ENCODE measurements around the gene ADNP. TPM values are rescaled to one million over a fixed set of nuclear protein-coding genes. Genes with fewer than 3 reads are reported as not detected.

The ADNP gene
- total and polyA plus RNA-seq, 2 experiments from 2014 or later = 95.0 to 106 TPM

- TF ChIP-seq, protein P1, sequence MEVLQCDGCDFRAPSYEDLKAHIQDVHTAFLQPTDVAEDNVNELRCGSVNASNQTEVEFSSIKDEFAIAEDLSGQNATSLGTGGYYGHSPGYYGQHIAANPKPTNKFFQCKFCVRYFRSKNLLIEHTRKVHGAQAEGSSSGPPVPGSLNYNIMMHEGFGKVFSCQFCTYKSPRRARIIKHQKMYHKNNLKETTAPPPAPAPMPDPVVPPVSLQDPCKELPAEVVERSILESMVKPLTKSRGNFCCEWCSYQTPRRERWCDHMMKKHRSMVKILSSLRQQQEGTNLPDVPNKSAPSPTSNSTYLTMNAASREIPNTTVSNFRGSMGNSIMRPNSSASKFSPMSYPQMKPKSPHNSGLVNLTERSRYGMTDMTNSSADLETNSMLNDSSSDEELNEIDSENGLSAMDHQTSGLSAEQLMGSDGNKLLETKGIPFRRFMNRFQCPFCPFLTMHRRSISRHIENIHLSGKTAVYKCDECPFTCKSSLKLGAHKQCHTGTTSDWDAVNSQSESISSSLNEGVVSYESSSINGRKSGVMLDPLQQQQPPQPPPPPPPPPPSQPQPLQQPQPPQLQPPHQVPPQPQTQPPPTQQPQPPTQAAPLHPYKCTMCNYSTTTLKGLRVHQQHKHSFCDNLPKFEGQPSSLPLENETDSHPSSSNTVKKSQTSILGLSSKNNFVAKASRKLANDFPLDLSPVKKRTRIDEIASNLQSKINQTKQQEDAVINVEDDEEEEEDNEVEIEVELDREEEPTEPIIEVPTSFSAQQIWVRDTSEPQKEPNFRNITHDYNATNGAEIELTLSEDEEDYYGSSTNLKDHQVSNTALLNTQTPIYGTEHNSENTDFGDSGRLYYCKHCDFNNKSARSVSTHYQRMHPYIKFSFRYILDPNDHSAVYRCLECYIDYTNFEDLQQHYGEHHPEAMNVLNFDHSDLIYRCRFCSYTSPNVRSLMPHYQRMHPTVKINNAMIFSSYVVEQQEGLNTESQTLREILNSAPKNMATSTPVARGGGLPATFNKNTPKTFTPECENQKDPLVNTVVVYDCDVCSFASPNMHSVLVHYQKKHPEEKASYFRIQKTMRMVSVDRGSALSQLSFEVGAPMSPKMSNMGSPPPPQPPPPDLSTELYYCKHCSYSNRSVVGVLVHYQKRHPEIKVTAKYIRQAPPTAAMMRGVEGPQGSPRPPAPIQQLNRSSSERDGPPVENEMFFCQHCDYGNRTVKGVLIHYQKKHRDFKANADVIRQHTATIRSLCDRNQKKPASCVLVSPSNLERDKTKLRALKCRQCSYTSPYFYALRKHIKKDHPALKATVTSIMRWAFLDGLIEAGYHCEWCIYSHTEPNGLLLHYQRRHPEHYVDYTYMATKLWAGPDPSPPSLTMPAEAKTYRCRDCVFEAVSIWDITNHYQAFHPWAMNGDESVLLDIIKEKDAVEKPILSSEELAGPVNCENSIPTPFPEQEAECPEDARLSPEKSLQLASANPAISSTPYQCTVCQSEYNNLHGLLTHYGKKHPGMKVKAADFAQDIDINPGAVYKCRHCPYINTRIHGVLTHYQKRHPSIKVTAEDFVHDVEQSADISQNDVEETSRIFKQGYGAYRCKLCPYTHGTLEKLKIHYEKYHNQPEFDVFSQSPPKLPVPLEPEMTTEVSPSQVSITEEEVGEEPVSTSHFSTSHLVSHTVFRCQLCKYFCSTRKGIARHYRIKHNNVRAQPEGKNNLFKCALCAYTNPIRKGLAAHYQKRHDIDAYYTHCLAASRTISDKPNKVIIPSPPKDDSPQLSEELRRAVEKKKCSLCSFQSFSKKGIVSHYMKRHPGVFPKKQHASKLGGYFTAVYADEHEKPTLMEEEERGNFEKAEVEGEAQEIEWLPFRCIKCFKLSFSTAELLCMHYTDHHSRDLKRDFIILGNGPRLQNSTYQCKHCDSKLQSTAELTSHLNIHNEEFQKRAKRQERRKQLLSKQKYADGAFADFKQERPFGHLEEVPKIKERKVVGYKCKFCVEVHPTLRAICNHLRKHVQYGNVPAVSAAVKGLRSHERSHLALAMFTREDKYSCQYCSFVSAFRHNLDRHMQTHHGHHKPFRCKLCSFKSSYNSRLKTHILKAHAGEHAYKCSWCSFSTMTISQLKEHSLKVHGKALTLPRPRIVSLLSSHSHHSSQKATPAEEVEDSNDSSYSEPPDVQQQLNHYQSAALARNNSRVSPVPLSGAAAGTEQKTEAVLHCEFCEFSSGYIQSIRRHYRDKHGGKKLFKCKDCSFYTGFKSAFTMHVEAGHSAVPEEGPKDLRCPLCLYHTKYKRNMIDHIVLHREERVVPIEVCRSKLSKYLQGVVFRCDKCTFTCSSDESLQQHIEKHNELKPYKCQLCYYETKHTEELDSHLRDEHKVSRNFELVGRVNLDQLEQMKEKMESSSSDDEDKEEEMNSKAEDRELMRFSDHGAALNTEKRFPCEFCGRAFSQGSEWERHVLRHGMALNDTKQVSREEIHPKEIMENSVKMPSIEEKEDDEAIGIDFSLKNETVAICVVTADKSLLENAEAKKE (CRISPR knock-in tag; IDR thresholded peaks at IDR 0.05) = no peak
- TF ChIP-seq ZNF114 (CRISPR knock-in tag; IDR thresholded peaks at IDR 0.05) (no peak), CREB1 (CRISPR knock-in tag; IDR thresholded peaks at IDR 0.05; ENCODE audit: low read depth) (no peak), CTCF (conservative IDR thresholded peaks at IDR 0.05; ENCODE audit: low read depth in 2 of 2) (no peak), EZH2phosphoT487 (IDR thresholded peaks at IDR 0.05; ENCODE audit: unreplicated experiment) (no peak), NANOG (IDR thresholded peaks at IDR 0.05; ENCODE audit: borderline replicate concordance) (no peak), POLR2AphosphoS5 (IDR thresholded peaks at IDR 0.05; ENCODE audit: low read depth) (no peak), EZH2 (IDR thresholded peaks at IDR 0.05; ENCODE audit: low read depth, unreplicated experiment) (no peak), JUNB (IDR thresholded peaks at IDR 0.05; ENCODE audit: unreplicated experiment) (no peak), STAT1 (IDR thresholded peaks at IDR 0.05; ENCODE audit: unreplicated experiment) (no peak)
These were observed 26.0 kb upstream of the ADNP start (continued) for GRCh38 chr20:50957276-50957675.
